Mammary microvascular endothelial cell (primary cell): ENCODE measurements around the gene CEACAM7. TPM values are rescaled to one million over a fixed set of nuclear protein-coding genes. Genes with fewer than 3 reads are reported as not detected.

Source experiments
- total RNA-seq: library from RNA; depleted of rRNA; stranded (reverse); fragments of >200 nt; gene quantifications from 2 replicates; pipeline ENCODE4 v1.2.3, GENCODE V29; 2015

Gene CEACAM7
- total RNA-seq: not detected in 2 replicates

GRCh38 chr19:41688098-41688497, at the start of gene CEACAM7:
TSS of gene CEACAM7 (minus strand) at chr19:41688270. CDS start at chr19:41688165, 105 bp downstream.

GRCh38 chr19:41708481-41708880, 20.4 kb upstream of the CEACAM7 start, which contains the start of gene CEACAM5:
TSS of gene CEACAM5 (plus strand) at chr19:41708626. CDS start at chr19:41708732, 106 bp downstream.

GRCh38 chr19:41626877-41627276, 61.2 kb downstream of the CEACAM7 start, which contains the start of gene CEACAM4:
TSS of gene CEACAM4 (minus strand) at chr19:41627074. CDS start at chr19:41626963, 111 bp downstream.

Other genes with a start within 250 kb of the CEACAM7 start
- 55.4 and 56.9 TPM in 2 replicates for gene DMAC2, start 248.4 kb downstream of the CEACAM7 start, total RNA-seq
- not detected in 2 replicates for gene ERICH4, start 245.1 kb downstream of the CEACAM7 start, total RNA-seq
- 2.5 and 14.9 TPM in 2 replicates for gene CEACAM21, start 112.1 kb downstream of the CEACAM7 start, total RNA-seq
- not detected in 2 replicates for gene CEACAM4, start 61.2 kb downstream of the CEACAM7 start, total RNA-seq
- gene CEACAM5, start 20.4 kb upstream of the CEACAM7 start, total RNA-seq: not detected in 2 replicates
- gene CEACAM6, start 67.3 kb upstream of the CEACAM7 start, total RNA-seq: not detected in 2 replicates
- gene CEACAM3, start 108.3 kb upstream of the CEACAM7 start, total RNA-seq: not detected in 2 replicates
- gene LYPD4, start 156.4 kb upstream of the CEACAM7 start, total RNA-seq: not detected in 2 replicates
- not detected in 2 replicates for gene DMRTC2, start 156.8 kb upstream of the CEACAM7 start, total RNA-seq
- 1,340 and 1,492 TPM in 2 replicates for gene RPS19, start 172.0 kb upstream of the CEACAM7 start, total RNA-seq
- gene CD79A, start 189.0 kb upstream of the CEACAM7 start, total RNA-seq: 0.10 and 0.47 TPM in 2 replicates
- 82.4 and 89.8 TPM in 2 replicates for gene ARHGEF1, start 194.9 kb upstream of the CEACAM7 start, total RNA-seq
- gene ERFL, start 240.2 kb upstream of the CEACAM7 start, total RNA-seq: not detected in 2 replicates